ENCODE results near the gene GPC2.
"Not testable (repeated sequence)": the region's sequence is repeated elsewhere in the genome, so short reads cannot be mapped to it uniquely, and the experiment has no call there.

The GPC2 gene

DNA sequence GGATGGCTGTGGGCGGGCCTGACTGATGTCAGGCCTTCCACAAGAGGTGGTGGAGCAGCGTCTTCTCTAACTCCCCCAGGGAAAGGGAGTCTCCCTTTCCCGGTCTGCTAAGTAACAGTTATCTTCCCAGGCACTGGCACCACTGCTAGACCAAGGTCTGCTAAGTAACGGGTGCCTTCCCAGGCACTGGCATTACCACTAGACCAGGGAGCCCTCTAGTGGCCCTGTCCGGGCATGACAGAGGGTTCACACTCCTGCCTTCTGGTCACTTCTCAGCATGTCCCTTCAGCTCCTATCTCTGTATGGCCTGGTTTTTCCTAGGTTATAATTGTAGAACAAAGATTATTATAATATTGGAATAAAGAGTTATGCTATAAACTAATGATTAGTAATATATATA, 40.8 kb upstream of the GPC2 start:
- not testable (repeated sequence) for H3K27ac ChIP-seq (ENCODE audit: low read depth, low read length); H3K4me1 ChIP-seq (ENCODE audit: control insufficient read depth, insufficient read depth, low read length); H3K27me3 ChIP-seq (ENCODE audit: control insufficient read depth, insufficient read depth, low read length); H3K4me3 ChIP-seq (ENCODE audit: low read depth, low read length); H3K9ac ChIP-seq (ENCODE audit: low read length); H3K9me3 ChIP-seq (ENCODE audit: control insufficient read depth, insufficient read depth, low read depth, low read length)
- H3K36me3 ChIP-seq (ENCODE audit: control insufficient read depth, insufficient read depth, low read length) = peaks cover 18% of the 10 kb centered on the region

DNA sequence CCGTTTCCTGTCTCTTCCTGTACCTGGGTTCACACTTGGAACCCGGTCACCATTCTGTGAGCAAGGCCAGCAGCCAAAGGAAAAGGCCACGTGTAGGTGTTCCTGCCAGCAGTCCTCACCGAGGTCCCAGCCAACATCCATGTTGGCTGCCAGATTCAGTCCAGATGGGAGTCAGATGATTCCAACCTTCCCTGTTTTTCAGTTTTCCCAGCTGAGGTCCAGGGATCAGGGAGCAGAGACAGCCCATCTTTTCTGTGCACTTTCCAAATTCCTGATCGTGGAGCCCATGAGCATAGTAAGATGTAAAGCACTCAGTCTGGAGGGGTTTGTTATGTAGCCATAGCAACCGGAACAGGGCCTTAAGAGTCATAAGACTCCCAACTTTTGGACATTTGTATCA, 38.7 kb upstream of the GPC2 start:
- peaks cover 12% of the 10 kb centered on the region; the same call in 1 of the 2 replicates for H3K27me3 ChIP-seq (ENCODE audit: control insufficient read depth, insufficient read depth, low read length)
- H3K9ac ChIP-seq (ENCODE audit: low read length) = no peak overlapping the region
- H3K9me3 ChIP-seq (ENCODE audit: control insufficient read depth, insufficient read depth, low read depth, low read length) = no peaks in the 10 kb centered on the region
- no peaks in the 10 kb centered on the region for H3K4me1 ChIP-seq (ENCODE audit: control insufficient read depth, insufficient read depth, low read length)
- no peaks in the 10 kb centered on the region; the same call in 1 of the 2 replicates for H3K36me3 ChIP-seq (ENCODE audit: control insufficient read depth, insufficient read depth, low read length)
- H3K27ac ChIP-seq (ENCODE audit: low read depth, low read length) = no peak overlapping the region
- no peak overlapping the region for H3K4me3 ChIP-seq (ENCODE audit: low read depth, low read length)

- not testable (repeated sequence) for H3K9ac ChIP-seq (ENCODE audit: low read length); H3K4me1 ChIP-seq (ENCODE audit: control insufficient read depth, insufficient read depth, low read length); H3K27ac ChIP-seq (ENCODE audit: low read depth, low read length); H3K9me3 ChIP-seq (ENCODE audit: control insufficient read depth, insufficient read depth, low read depth, low read length); H3K36me3 ChIP-seq (ENCODE audit: control insufficient read depth, insufficient read depth, low read length); H3K4me3 ChIP-seq (ENCODE audit: low read depth, low read length)
- H3K27me3 ChIP-seq (ENCODE audit: control insufficient read depth, insufficient read depth, low read length) = peaks cover 23% of the 10 kb centered on the region
Measured at GRCh38 chr7:100214356-100214755, 37.2 kb upstream of the GPC2 start.

DNA sequence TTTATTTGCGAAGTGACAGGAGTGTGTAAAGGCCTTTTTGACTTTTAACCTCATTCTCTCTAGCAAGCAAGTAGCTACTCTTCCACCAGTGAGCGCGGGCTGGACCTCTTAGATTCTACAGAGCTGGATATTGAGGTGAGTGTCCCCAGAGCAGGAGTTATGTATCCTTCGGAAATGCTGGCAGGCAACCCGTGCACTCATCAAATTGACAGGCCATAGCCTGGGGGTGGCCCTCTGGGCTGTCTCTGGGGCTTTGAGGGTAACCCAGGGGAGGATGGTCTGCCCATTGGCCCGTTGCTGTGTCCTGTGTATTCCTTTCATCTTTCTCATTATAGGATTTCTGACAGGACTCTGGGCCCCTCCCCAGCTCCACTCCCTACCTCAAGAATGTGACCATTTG, 36.5 kb upstream of the GPC2 start:
- Histone ChIP-seq H3K4me3 (ENCODE audit: low read depth, low read length) (no peak overlapping the region), H3K36me3 (ENCODE audit: control insufficient read depth, insufficient read depth, low read length) (no peaks in the 10 kb centered on the region), H3K27ac (ENCODE audit: low read depth, low read length) (no peak overlapping the region), H3K9me3 (ENCODE audit: control insufficient read depth, insufficient read depth, low read depth, low read length) (no peaks in the 10 kb centered on the region), H3K27me3 (ENCODE audit: control insufficient read depth, insufficient read depth, low read length) (peaks cover 28% of the 10 kb centered on the region), H3K9ac (ENCODE audit: low read length) (no peak overlapping the region), H3K4me1 (ENCODE audit: control insufficient read depth, insufficient read depth, low read length) (no peaks in the 10 kb centered on the region)

DNA sequence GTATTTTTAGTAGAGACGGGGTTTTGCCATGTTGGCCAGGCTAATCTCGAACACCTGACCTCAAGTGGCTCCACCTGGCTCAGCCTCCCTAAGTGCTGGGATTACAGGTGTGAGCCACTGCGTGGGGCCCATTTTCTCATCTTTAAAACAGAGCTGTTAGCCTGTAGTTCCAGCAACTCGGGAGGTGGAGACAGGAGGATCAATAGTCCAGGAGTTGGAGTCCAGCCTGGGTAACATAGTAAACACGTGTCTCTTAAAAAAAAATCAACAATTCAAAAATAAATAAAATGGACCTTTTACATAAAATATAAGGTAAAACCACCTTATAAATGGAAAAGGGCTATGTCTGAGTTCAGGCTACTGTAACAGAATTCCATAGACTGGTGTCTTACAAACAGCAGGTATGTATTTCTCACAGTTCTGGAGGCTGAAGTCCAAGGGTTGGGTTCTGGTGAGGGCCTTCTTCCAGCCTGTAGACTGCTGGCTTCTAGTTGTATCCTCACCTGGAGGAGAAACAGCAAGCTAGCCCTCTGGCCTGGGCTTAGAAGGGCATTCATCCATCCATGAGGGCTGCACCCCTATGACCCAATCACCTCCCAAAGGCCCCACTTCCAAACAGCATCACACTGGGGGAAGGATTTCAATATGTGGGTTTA, 35.6 kb upstream of the GPC2 start:
- no peak overlapping the region for H3K27ac ChIP-seq (ENCODE audit: low read depth, low read length)
- H3K4me3 ChIP-seq (ENCODE audit: low read depth, low read length) = no peak overlapping the region
- no peaks in the 10 kb centered on the region for H3K9me3 ChIP-seq (ENCODE audit: control insufficient read depth, insufficient read depth, low read depth, low read length)
- H3K27me3 ChIP-seq (ENCODE audit: control insufficient read depth, insufficient read depth, low read length) = peaks cover 28% of the 10 kb centered on the region
- no peak overlapping the region for H3K9ac ChIP-seq (ENCODE audit: low read length)
- H3K36me3 ChIP-seq (ENCODE audit: control insufficient read depth, insufficient read depth, low read length) = no peaks in the 10 kb centered on the region
- no peaks in the 10 kb centered on the region for H3K4me1 ChIP-seq (ENCODE audit: control insufficient read depth, insufficient read depth, low read length)

DNA sequence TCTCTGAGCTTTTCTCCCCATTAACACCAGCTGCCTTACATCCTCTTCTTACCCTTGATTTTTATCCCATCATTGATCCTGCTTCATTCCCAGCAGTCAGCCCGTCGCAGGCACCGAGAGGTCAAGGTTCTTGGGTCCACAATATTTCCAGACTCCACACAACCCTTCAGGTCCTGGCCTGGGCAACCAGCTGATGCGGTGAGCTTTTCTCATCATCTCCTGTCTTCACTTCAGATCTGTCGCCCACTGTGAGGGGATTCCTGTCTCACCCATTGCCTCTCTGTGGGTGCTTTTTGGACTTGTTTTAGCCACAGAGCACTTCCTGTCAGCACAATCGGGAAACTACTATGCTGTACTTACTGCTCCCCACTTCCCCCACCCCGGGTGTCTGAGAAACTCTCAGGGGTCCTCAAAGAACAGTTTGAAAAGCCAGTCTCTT, 34.2 kb upstream of the GPC2 start:
- Histone ChIP-seq H3K9me3 (ENCODE audit: control insufficient read depth, insufficient read depth, low read depth, low read length) (no peaks in the 10 kb centered on the region), H3K27me3 (ENCODE audit: control insufficient read depth, insufficient read depth, low read length) (peaks cover 28% of the 10 kb centered on the region), H3K4me3 (ENCODE audit: low read depth, low read length) (no peak overlapping the region), H3K36me3 (ENCODE audit: control insufficient read depth, insufficient read depth, low read length) (no peaks in the 10 kb centered on the region), H3K4me1 (ENCODE audit: control insufficient read depth, insufficient read depth, low read length) (no peaks in the 10 kb centered on the region), H3K9ac (ENCODE audit: low read length) (no peak overlapping the region), H3K27ac (ENCODE audit: low read depth, low read length) (no peak overlapping the region)

GRCh38 chr7:100210805-100211204, 33.6 kb upstream of the GPC2 start:
- peaks cover 28% of the 10 kb centered on the region for H3K27me3 ChIP-seq (ENCODE audit: control insufficient read depth, insufficient read depth, low read length)
- H3K36me3 ChIP-seq (ENCODE audit: control insufficient read depth, insufficient read depth, low read length) = no peaks in the 10 kb centered on the region
- no peaks in the 10 kb centered on the region for H3K4me1 ChIP-seq (ENCODE audit: control insufficient read depth, insufficient read depth, low read length)
- H3K27ac ChIP-seq (ENCODE audit: low read depth, low read length) = no peak overlapping the region
- no peak overlapping the region for H3K9ac ChIP-seq (ENCODE audit: low read length)
- H3K9me3 ChIP-seq (ENCODE audit: control insufficient read depth, insufficient read depth, low read depth, low read length) = no peaks in the 10 kb centered on the region
- H3K4me3 ChIP-seq (ENCODE audit: low read depth, low read length) = no peak overlapping the region

GRCh38 chr7:100209493-100209892, 32.3 kb upstream of the GPC2 start:
- Histone ChIP-seq H3K27ac (ENCODE audit: low read depth, low read length) (no peak overlapping the region), H3K9me3 (ENCODE audit: control insufficient read depth, insufficient read depth, low read depth, low read length) (no peaks in the 10 kb centered on the region), H3K4me3 (ENCODE audit: low read depth, low read length) (no peak overlapping the region), H3K4me1 (ENCODE audit: control insufficient read depth, insufficient read depth, low read length) (no peaks in the 10 kb centered on the region), H3K27me3 (ENCODE audit: control insufficient read depth, insufficient read depth, low read length) (peaks cover 28% of the 10 kb centered on the region), H3K9ac (ENCODE audit: low read length) (no peak overlapping the region), H3K36me3 (ENCODE audit: control insufficient read depth, insufficient read depth, low read length) (no peaks in the 10 kb centered on the region)

GRCh38 chr7:100208911-100209408, 31.8 kb upstream of the GPC2 start:
- H3K9ac ChIP-seq (ENCODE audit: low read length) = no peak overlapping the region
- no peaks in the 10 kb centered on the region for H3K36me3 ChIP-seq (ENCODE audit: control insufficient read depth, insufficient read depth, low read length)
- H3K9me3 ChIP-seq (ENCODE audit: control insufficient read depth, insufficient read depth, low read depth, low read length) = no peaks in the 10 kb centered on the region
- H3K4me1 ChIP-seq (ENCODE audit: control insufficient read depth, insufficient read depth, low read length) = no peaks in the 10 kb centered on the region
- peaks cover 28% of the 10 kb centered on the region for H3K27me3 ChIP-seq (ENCODE audit: control insufficient read depth, insufficient read depth, low read length)
- H3K4me3 ChIP-seq (ENCODE audit: low read depth, low read length) = no peak overlapping the region
- H3K27ac ChIP-seq (ENCODE audit: low read depth, low read length) = no peak overlapping the region

DNA sequence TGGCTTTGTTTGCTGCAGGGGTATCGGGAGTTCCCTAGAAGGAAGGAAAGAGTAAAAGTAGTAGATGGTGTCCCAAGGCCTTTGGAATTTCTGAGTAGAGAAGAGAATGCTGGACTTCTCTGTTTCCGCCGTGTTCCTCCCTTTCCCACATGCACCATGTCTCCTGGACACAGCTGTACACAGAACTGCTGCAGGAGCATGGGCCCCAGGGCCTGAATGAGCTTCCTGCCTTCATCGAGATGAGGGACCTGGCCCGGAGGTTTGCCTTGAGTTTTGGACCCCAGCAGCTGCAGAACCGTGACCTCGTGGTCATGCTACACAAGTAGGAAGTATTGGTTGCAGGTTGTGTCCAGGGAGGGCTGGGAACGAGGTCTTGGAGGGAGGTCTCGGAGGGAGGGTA, 27.3 kb upstream of the GPC2 start:
- Histone ChIP-seq H3K27ac (ENCODE audit: low read depth, low read length) (no peak overlapping the region), H3K27me3 (ENCODE audit: control insufficient read depth, insufficient read depth, low read length) (peaks cover 15% of the 10 kb centered on the region; the same call in 1 of the 2 replicates), H3K4me3 (ENCODE audit: low read depth, low read length) (no peak overlapping the region), H3K4me1 (ENCODE audit: control insufficient read depth, insufficient read depth, low read length) (peaks cover 8% of the 10 kb centered on the region; the same call in 1 of the 2 replicates), H3K9me3 (ENCODE audit: control insufficient read depth, insufficient read depth, low read depth, low read length) (no peaks in the 10 kb centered on the region), H3K9ac (ENCODE audit: low read length) (no peak overlapping the region), H3K36me3 (ENCODE audit: control insufficient read depth, insufficient read depth, low read length) (no peaks in the 10 kb centered on the region)

- H3K4me3 ChIP-seq (ENCODE audit: low read depth, low read length) = no peak overlapping the region
- H3K36me3 ChIP-seq (ENCODE audit: control insufficient read depth, insufficient read depth, low read length) = no peaks in the 10 kb centered on the region
- peaks cover 8% of the 10 kb centered on the region; the same call in 1 of the 2 replicates for H3K4me1 ChIP-seq (ENCODE audit: control insufficient read depth, insufficient read depth, low read length)
- H3K27me3 ChIP-seq (ENCODE audit: control insufficient read depth, insufficient read depth, low read length) = peaks cover 15% of the 10 kb centered on the region; the same call in 1 of the 2 replicates
- H3K9ac ChIP-seq (ENCODE audit: low read length) = no peak overlapping the region
- no peaks in the 10 kb centered on the region for H3K9me3 ChIP-seq (ENCODE audit: control insufficient read depth, insufficient read depth, low read depth, low read length)
- no peak overlapping the region for H3K27ac ChIP-seq (ENCODE audit: low read depth, low read length)
Measured at GRCh38 chr7:100200693-100201092, 23.5 kb upstream of the GPC2 start.

All from HUES6 (cell line).